Body of pancreas (tissue), 4 donors: Measurements from ENCODE around the gene PSMD10.

Experiments used
- POLR2A ChIP-seq, 3 donors: fragments of 450-650 bp; IDR thresholded peaks; one replicate each; pipeline ENCODE4 v1.6.1; 2016; ENCODE audit warnings: antibody characterized with exemption in 3 of 3, mild to moderate bottlenecking in 2 of 3
- TF ChIP-seq, protein P1 (sequence below), 7 experiments: fragments of 450-650 bp in 4 of 7; fragments of 200-600 bp in 3 of 7; sonication (generic) in 3 of 7; IDR thresholded peaks; one replicate each; pipeline ENCODE4 v1.5.1; 2016 to 2019; ENCODE audit warnings: antibody characterized with exemption in 7 of 7

DNA sequence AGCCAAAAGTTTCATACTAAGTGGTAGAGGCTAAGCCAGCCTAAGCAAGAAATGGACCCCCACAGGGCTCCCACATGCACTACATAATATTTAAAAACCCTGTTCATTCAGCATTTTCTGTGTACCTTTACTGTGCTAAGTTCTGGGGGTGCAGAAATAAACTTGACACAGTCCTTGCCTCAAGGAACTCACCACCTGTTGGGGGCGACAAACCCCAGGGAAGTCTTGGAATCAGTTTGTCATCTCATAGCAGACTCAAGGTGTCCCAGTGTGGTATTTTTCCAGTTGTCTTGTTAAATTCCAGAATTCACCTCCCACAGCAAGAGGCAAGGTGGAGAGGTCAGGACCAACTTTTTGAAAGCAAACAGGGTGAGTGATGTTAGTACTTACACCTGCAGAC lies 43.4 kb upstream of the PSMD10 start:
- TF ChIP-seq, protein P1, sequence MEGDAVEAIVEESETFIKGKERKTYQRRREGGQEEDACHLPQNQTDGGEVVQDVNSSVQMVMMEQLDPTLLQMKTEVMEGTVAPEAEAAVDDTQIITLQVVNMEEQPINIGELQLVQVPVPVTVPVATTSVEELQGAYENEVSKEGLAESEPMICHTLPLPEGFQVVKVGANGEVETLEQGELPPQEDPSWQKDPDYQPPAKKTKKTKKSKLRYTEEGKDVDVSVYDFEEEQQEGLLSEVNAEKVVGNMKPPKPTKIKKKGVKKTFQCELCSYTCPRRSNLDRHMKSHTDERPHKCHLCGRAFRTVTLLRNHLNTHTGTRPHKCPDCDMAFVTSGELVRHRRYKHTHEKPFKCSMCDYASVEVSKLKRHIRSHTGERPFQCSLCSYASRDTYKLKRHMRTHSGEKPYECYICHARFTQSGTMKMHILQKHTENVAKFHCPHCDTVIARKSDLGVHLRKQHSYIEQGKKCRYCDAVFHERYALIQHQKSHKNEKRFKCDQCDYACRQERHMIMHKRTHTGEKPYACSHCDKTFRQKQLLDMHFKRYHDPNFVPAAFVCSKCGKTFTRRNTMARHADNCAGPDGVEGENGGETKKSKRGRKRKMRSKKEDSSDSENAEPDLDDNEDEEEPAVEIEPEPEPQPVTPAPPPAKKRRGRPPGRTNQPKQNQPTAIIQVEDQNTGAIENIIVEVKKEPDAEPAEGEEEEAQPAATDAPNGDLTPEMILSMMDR (IDR thresholded peaks at IDR 0.05), result no peak
- no peak for TF ChIP-seq POLR2A (IDR thresholded peaks at IDR 0.05)
